Activated naive CD4-positive, alpha-beta T cell treated with anti-CD3 and anti-CD28 coated beads, Interleukin-2, amount 10 ng/mL, durations not matched to agents 7 days and 5 days (primary cell): ENCODE results near the gene PCGF2.

Experiments
- CTCF ChIA-PET: fragments of 350-600 bp; sonication (Branson Sonifier 250); formaldehyde crosslinking; loops from one replicate; lab custom pipeline; 2021; ENCODE audit warnings: antibody characterized with exemption; lab: Charles Lee
- DNase-seq: peaks from one replicate; pipeline ENCODE4 v3.0.0-alpha.2; 2020
- H3K27ac Mint-ChIP-seq: one replicate; pipeline ENCODE4 v1.8.0; 2021; ENCODE audit warnings: mild to moderate bottlenecking, moderate library complexity, mixed read lengths
- H3K27me3 Mint-ChIP-seq: one replicate; pipeline ENCODE4 v1.8.0; 2021; ENCODE audit warnings: mild to moderate bottlenecking, mixed read lengths
- H3K36me3 Mint-ChIP-seq: one replicate; pipeline ENCODE4 v1.8.0; 2021; ENCODE audit warnings: mixed read lengths
- H3K4me1 Mint-ChIP-seq: one replicate; pipeline ENCODE4 v1.8.0; 2021; ENCODE audit warnings: mixed read lengths
- H3K4me3 Mint-ChIP-seq: one replicate; pipeline ENCODE4 v1.8.0; 2021; ENCODE audit warnings: mild to moderate bottlenecking, moderate library complexity, mixed read lengths
- H3K9me3 Mint-ChIP-seq: one replicate; pipeline ENCODE4 v1.8.0; 2021; ENCODE audit warnings: mixed read lengths

The PCGF2 gene

GRCh38 chr17:38738007-38738662, 10.0 kb downstream of the PCGF2 start:
- DNase-seq, result no peak
- peaks cover 28% of the 10 kb centered on the region for H3K4me1 Mint-ChIP-seq
- H3K27me3 Mint-ChIP-seq, result peaks cover 48% of the 10 kb centered on the region
- H3K4me3 Mint-ChIP-seq, result no peak overlapping the region
- peaks cover 5% of the 10 kb centered on the region for H3K36me3 Mint-ChIP-seq
- no peaks in the 10 kb centered on the region for H3K9me3 Mint-ChIP-seq
- H3K27ac Mint-ChIP-seq, result no peak overlapping the region
- CTCF ChIA-PET, result interaction anchor here (1.0 to 8.3 kb wide), 2 partner anchors 10 to 62 kb away, joined by 3 to 116 read pairs; partner anchors contain the start of gene EPOP

- Mint-ChIP-seq H3K36me3 (peaks cover 18% of the 10 kb centered on the region), H3K4me1 (peaks cover 47% of the 10 kb centered on the region), H3K9me3 (no peaks in the 10 kb centered on the region), H3K4me3 (no peak overlapping the region), H3K27ac (peak overlapping the region; percentile 42), H3K27me3 (peaks cover 23% of the 10 kb centered on the region)
- CTCF ChIA-PET, result interaction anchor here (1.0 to 8.3 kb wide), 22 partner anchors 10 to 417 kb away, joined by 3 to 116 read pairs (median 5); partner anchors contain the start of genes EPOP, MLLT6 and PSMB3
- DNase-seq, result peak; percentile 82
These were observed 12.8 kb downstream of the PCGF2 start for GRCh38 chr17:38735161-38735997.

GRCh38 chr17:38733982-38734973, 13.9 kb downstream of the PCGF2 start:
- peak; percentile 51 for DNase-seq
- Mint-ChIP-seq H3K36me3 (peaks cover 21% of the 10 kb centered on the region), H3K27me3 (peaks cover 13% of the 10 kb centered on the region), H3K4me1 (peaks cover 50% of the 10 kb centered on the region), H3K27ac (peak overlapping the region; percentile 38), H3K4me3 (no peak overlapping the region), H3K9me3 (no peaks in the 10 kb centered on the region)
- CTCF ChIA-PET, result interaction anchor here (0.6 to 8.3 kb wide), 19 partner anchors 12 to 419 kb away, joined by 3 to 116 read pairs (median 5); partner anchors contain the start of genes EPOP, MLLT6 and PSMB3

DNA sequence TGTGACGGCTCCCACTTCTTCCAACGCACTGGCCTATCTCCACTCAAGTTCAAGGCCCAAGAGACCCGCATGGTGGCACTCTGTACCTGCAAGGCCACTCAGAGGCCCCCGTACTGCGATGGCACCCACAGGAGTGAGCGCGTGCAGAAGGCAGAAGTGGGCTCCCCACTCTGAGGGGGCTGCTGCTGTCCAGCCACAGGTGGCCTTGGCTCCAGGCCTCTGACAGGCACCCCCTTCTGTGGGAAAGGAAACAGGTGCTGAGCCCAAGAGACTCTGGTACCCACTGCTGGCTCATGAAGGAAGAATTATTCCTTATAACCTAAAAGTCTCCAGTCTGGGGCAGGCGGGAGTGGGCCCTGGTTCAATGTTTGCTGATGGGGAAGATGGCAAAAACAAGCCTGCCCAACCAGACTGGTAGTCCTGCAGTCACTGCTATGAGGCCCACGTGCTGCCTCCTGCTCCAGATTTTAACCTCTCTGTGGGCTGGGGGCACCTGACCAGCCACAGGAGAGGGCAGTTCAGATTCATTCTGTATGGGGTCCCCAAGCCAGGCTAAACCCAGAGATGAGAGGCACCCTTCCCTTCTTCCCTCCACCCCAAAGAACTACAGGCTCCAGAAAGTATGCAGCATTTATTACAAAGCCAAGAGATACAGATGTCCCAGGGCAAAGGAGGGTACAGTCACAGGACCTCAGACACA, 14.7 kb downstream of the PCGF2 start:
- CTCF ChIA-PET, result interaction anchor here (2.2 to 8.3 kb wide), 2 partner anchors 12 to 57 kb away, joined by 9 to 116 read pairs; partner anchors contain the start of gene EPOP
- DNase-seq, result no peak
- no peaks in the 10 kb centered on the region for H3K9me3 Mint-ChIP-seq
- H3K36me3 Mint-ChIP-seq, result peaks cover 21% of the 10 kb centered on the region
- peaks cover 5% of the 10 kb centered on the region for H3K27me3 Mint-ChIP-seq
- no peak overlapping the region for H3K4me3 Mint-ChIP-seq
- peak overlapping the region; percentile 56 for H3K27ac Mint-ChIP-seq
- peaks cover 58% of the 10 kb centered on the region for H3K4me1 Mint-ChIP-seq

DNA sequence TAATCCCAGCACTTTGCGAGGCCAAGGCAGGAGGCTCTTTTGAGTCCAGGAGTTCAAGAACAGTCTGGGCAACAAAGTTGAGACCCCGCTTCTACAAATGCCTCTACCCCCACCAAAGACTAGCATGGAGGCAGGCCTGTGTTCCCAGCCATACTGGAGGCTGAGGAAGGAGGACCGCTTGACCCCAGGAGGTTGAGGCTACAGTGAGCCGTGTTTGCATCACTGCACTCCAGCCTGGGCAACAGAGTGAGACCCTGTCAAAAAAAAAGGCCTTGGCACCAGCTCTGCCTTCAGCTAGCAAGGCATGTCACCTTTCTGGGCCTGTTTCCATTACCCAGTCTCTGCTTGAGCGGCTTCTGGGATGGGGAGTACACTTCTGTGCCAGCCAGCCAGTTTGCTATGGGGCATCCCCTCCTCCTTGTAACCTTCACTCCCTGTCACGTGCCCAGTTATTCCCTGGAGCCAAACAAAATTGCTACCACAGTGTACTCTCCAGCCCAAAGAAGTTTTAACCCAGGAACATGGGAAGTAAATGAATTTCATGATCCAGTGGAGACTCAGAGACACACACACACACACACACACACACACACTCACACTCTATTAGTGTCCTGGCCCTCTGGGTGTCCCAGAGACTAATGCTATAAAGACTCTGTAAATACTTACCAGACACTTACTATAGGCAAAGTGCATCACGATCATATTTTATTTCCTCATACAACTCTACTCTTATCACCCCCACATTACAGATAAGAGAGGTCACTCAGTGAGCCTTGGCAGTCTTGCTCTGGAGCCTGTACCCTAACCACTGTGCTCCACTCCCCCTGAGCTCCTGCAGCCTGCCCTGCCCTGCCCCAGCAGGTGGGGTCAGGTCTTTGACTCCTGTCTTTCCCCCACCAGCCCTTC, 15.5 kb downstream of the PCGF2 start:
- H3K27me3 Mint-ChIP-seq, result no peaks in the 10 kb centered on the region
- H3K4me3 Mint-ChIP-seq, result peak overlapping the region; percentile 100
- H3K27ac Mint-ChIP-seq, result peak overlapping the region; percentile 56
- peaks cover 66% of the 10 kb centered on the region for H3K4me1 Mint-ChIP-seq
- DNase-seq, result no peak
- no peaks in the 10 kb centered on the region for H3K9me3 Mint-ChIP-seq
- CTCF ChIA-PET, result interaction anchor here (0.8 to 8.3 kb wide), 5 partner anchors 9 to 174 kb away, joined by 3 to 116 read pairs (median 3); partner anchors contain the start of gene EPOP
- peaks cover 29% of the 10 kb centered on the region for H3K36me3 Mint-ChIP-seq

- CTCF ChIA-PET, result interaction anchor here (0.8 to 8.3 kb wide), 7 partner anchors 10 to 173 kb away, joined by 3 to 116 read pairs (median 3); partner anchors contain the start of gene EPOP
- Mint-ChIP-seq H3K4me1 (peaks cover 75% of the 10 kb centered on the region), H3K4me3 (peak overlapping the region; percentile 100), H3K27ac (peak overlapping the region; percentile 93), H3K9me3 (no peaks in the 10 kb centered on the region), H3K36me3 (peaks cover 33% of the 10 kb centered on the region), H3K27me3 (no peaks in the 10 kb centered on the region)
- DNase-seq, result no peak
These were observed 16.4 kb downstream of the PCGF2 start for GRCh38 chr17:38731526-38732294.

DNA sequence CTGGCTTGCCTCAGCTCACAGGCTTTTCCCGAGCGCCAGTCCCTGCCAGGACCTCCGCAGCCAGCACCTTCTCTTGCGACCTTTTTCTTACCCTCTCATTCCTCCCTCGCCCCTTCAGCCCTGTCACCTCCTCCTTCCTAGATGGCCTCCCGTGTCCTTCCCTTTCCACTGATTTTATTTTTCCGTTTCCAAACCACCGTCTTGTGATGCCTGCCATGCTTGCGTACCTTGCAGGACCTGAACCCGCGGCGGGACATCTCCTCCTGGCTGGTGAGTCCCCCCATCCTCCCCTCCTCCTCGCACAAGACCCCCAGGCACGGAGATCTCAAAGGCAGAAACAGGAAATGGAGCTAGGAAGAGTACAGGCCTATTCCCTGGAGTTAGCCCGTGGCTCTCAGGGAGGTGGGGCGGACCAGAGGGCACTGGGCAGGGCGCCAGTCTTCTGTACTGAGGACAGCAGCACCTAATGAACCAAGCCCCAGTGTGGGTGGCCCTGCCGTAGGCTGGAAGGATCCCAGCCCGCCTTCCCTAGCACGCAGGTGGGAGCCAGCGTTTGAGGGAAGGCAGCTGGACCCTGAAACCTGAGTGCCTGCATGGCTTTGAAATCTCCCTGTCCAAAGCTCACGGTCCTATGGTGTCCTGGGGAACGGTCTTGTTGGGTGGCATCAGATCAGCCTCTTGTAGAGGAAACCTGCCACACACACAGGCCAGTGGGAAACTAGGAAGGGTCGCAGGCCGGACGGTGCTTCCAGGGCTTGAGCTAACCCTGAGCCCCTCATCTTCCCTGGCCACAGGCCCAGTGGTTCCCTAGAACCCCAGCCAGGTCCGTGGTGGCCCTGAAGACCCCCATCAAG, 17.4 kb downstream of the PCGF2 start:
- DNase-seq, result no peak
- peak overlapping the region; percentile 100 for H3K4me3 Mint-ChIP-seq
- no peaks in the 10 kb centered on the region for H3K27me3 Mint-ChIP-seq
- H3K36me3 Mint-ChIP-seq, result peaks cover 33% of the 10 kb centered on the region
- CTCF ChIA-PET, result interaction anchor here (1.0 to 8.3 kb wide), 5 partner anchors 14 to 128 kb away, joined by 3 to 116 read pairs (median 5); partner anchors contain the start of gene EPOP
- H3K9me3 Mint-ChIP-seq, result no peaks in the 10 kb centered on the region
- H3K4me1 Mint-ChIP-seq, result peaks cover 82% of the 10 kb centered on the region
- H3K27ac Mint-ChIP-seq, result peak overlapping the region; percentile 93

GRCh38 chr17:38729886-38730525, 18.1 kb downstream of the PCGF2 start, which contains the start of gene CISD3:
Gene CISD3, plus strand, starts transcription at chr17:38730341. Its CDS starts 18 bp downstream, at chr17:38730359.
- Mint-ChIP-seq H3K4me1 (peaks cover 82% of the 10 kb centered on the region), H3K27me3 (no peaks in the 10 kb centered on the region), H3K36me3 (peaks cover 39% of the 10 kb centered on the region), H3K4me3 (peak within 1 kb of the TSS; percentile 100), H3K27ac (peak within 1 kb of the TSS; percentile 94), H3K9me3 (no peaks in the 10 kb centered on the region)
- peak; percentile 89 for DNase-seq
- CTCF ChIA-PET, result interaction anchor here (1.2 to 8.3 kb wide), 6 partner anchors 14 to 127 kb away, joined by 4 to 116 read pairs (median 10); partner anchors contain the start of gene EPOP

DNA sequence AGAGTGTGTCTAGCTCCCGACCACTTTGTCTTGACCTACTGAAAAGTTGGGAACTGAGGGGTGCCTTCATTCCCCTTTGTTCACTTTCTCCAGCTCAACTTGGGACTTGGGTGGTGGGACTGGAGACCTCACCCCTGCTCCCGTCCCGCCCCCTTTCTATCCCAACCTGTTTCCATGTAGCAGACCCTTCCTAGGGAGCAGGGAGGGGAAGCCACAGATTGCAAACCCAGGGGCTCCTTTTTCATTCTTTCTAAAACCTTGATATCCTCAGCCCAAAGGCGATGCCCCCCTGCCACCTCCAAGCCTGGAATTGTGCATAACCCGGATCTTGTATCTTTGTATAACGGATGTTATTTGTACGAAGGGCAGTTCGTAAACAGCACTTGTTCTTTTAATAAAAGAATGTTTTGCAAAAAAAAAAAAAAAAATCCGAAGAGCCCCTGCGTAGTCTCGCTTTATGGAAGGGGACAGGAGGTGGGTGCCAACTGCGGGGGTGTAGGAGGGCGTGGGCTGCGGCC, 18.7 kb downstream of the PCGF2 start:
- peak overlapping the region; percentile 94 for H3K27ac Mint-ChIP-seq
- no peaks in the 10 kb centered on the region for H3K9me3 Mint-ChIP-seq
- peak overlapping the region; percentile 61 for H3K4me3 Mint-ChIP-seq
- H3K4me1 Mint-ChIP-seq, result peaks cover 79% of the 10 kb centered on the region
- CTCF ChIA-PET, result interaction anchor here (0.8 to 2.2 kb wide), 7 partner anchors 19 to 52 kb away, joined by 3 to 14 read pairs (median 6); partner anchors contain the start of gene MLLT6
- no peaks in the 10 kb centered on the region for H3K27me3 Mint-ChIP-seq
- no peak for DNase-seq
- H3K36me3 Mint-ChIP-seq, result peaks cover 41% of the 10 kb centered on the region

GRCh38 chr17:38728290-38728831, 19.8 kb downstream of the PCGF2 start:
- H3K27ac Mint-ChIP-seq, result peak overlapping the region; percentile 94
- H3K4me3 Mint-ChIP-seq, result peak overlapping the region; percentile 67
- CTCF ChIA-PET, result interaction anchor here (0.6 to 2.2 kb wide), 7 partner anchors 8 to 51 kb away, joined by 3 to 14 read pairs (median 6); partner anchors contain the start of gene MLLT6
- peak; percentile 82 for DNase-seq
- H3K9me3 Mint-ChIP-seq, result no peaks in the 10 kb centered on the region
- H3K4me1 Mint-ChIP-seq, result peaks cover 74% of the 10 kb centered on the region
- peaks cover 43% of the 10 kb centered on the region for H3K36me3 Mint-ChIP-seq
- no peaks in the 10 kb centered on the region for H3K27me3 Mint-ChIP-seq
